Sigmoid colon (tissue), 4 donors: ENCODE data around the gene POC1B.

ENCODE experiments used
- EP300 ChIP-seq, 4 donors: sonication (generic); formaldehyde crosslinking; IDR thresholded peaks; one replicate each; pipeline ENCODE4 v1.6.1; 2017; ENCODE audit warnings: antibody characterized with exemption in 4 of 4
- POLR2A ChIP-seq, 2 donors: fragments of 450-650 bp; IDR thresholded peaks; one replicate each; pipeline ENCODE4 v1.6.1; 2016; ENCODE audit warnings: antibody characterized with exemption in 2 of 2, mild to moderate bottlenecking in 2 of 2, moderate library complexity in 2 of 2
- TF ChIP-seq, protein P1 (sequence below), 4 experiments: fragments of 450-650 bp in 3 of 4; fragments of 200-600 bp in 1 of 4; IDR thresholded peaks; one replicate each; pipeline ENCODE4 v1.5.1; 2016 to 2019; ENCODE audit warnings: antibody characterized with exemption in 4 of 4, mild to moderate bottlenecking in 3 of 4, moderate library complexity in 2 of 4

DNA sequence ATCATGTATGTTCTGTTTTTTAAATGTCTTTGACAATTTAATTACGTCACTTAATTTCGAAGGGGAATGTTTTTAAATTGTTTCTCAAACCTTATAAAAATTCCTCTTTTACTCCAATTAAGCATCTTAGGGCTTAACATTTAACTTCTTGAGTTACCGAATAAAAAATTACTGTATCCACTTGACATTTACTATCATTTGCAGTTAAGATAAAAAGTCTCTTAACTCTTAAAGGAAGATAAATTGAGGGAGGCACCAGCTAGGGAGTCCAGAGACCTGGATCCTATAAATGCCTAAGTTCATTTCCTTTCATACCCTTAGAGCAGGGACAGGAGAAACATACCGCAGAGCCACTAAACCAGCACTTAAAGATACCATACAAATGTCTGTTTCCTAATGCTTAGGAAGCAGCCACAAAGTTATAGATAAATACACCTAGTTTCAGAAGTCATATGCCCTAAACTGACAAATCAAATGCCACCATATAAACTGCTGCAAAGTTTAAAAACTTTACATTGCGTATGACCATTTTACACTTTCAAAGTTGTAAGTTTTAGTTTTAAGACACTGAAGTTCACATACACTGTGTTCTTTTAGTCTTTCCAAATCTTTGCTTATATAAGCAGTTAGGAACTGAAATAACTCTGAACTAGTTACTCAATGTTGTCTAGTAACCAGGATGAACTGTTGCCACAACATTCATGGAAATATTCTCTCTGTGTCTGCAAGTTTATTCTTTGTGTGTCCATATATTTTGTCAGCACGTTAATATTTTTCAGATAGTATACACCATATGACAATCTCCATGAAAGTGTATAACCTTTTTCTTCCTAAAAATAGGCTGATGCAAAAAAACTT is 72.5 kb downstream of the POC1B start:
- TF ChIP-seq, protein P1, sequence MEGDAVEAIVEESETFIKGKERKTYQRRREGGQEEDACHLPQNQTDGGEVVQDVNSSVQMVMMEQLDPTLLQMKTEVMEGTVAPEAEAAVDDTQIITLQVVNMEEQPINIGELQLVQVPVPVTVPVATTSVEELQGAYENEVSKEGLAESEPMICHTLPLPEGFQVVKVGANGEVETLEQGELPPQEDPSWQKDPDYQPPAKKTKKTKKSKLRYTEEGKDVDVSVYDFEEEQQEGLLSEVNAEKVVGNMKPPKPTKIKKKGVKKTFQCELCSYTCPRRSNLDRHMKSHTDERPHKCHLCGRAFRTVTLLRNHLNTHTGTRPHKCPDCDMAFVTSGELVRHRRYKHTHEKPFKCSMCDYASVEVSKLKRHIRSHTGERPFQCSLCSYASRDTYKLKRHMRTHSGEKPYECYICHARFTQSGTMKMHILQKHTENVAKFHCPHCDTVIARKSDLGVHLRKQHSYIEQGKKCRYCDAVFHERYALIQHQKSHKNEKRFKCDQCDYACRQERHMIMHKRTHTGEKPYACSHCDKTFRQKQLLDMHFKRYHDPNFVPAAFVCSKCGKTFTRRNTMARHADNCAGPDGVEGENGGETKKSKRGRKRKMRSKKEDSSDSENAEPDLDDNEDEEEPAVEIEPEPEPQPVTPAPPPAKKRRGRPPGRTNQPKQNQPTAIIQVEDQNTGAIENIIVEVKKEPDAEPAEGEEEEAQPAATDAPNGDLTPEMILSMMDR (IDR thresholded peaks at IDR 0.05), result no peak
- no peak for TF ChIP-seq POLR2A (IDR thresholded peaks at IDR 0.05)
- TF ChIP-seq EP300 (IDR thresholded peaks at IDR 0.05), result peak in 3 of 4 donors; percentile 27 to 69 (median 31)
